ENCODE measurements around the gene MLLT1.

DNA sequence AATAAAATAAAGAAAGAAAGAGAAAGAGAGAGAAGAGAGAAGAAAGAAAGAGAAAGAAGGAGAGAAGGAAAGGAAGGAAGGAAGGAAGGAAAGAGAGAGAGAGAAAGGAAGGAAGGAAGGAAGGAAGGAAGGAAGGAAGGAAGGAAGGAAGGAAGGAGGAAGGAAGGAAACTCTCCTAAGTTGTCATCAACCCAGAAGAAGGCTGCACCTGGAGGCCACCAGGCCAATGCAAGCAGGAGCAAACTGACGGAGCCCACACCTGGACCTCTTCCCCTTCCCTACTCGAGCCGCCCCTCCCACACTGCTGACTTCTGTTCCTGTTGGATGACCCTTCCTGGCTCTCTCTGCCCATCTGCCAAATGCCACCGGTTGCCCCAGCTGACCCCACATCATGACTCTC lies 45.0 kb upstream of the MLLT1 start:
- TF ChIP-seq, protein P1, sequence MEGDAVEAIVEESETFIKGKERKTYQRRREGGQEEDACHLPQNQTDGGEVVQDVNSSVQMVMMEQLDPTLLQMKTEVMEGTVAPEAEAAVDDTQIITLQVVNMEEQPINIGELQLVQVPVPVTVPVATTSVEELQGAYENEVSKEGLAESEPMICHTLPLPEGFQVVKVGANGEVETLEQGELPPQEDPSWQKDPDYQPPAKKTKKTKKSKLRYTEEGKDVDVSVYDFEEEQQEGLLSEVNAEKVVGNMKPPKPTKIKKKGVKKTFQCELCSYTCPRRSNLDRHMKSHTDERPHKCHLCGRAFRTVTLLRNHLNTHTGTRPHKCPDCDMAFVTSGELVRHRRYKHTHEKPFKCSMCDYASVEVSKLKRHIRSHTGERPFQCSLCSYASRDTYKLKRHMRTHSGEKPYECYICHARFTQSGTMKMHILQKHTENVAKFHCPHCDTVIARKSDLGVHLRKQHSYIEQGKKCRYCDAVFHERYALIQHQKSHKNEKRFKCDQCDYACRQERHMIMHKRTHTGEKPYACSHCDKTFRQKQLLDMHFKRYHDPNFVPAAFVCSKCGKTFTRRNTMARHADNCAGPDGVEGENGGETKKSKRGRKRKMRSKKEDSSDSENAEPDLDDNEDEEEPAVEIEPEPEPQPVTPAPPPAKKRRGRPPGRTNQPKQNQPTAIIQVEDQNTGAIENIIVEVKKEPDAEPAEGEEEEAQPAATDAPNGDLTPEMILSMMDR (IDR thresholded peaks at IDR 0.05): no peak
- no peak for TF ChIP-seq POLR2A (IDR thresholded peaks at IDR 0.05)

Measured in heart left ventricle (tissue), 13 donors.